HCT116 (cell line): ENCODE measurements around the gene RNF8. TPM values are rescaled to one million over a fixed set of nuclear protein-coding genes. Genes with fewer than 3 reads are reported as not detected.

Source experiments
- ATAC-seq: fragments of 200-7000 bp; cut with Tn5 transposase; 2 replicates; pipeline ENCODE4 v1.9.1; 2020; ENCODE audit warnings: mild to moderate bottlenecking, moderate library complexity
- BruUV-seq: library from RNA; stranded (reverse); fragments of 400-500 nt; replicated peaks from 2 replicates; lab custom pipeline; 2021; lab: Mats Ljungman, UMichigan
- CTCF ChIA-PET: fragments of 300-600 bp; sonication (Branson Sonifier 250); formaldehyde crosslinking; loops from one replicate; lab custom pipeline; 2021; ENCODE audit warnings: antibody characterized with exemption; lab: Charles Lee
- POLR2A ChIA-PET: fragments of 300-600, 350-600 bp; sonication (Branson Sonifier 250); formaldehyde crosslinking; loops from one replicate; lab custom pipeline; 2021; ENCODE audit warnings: antibody characterized with exemption; lab: Charles Lee
- RAD21 ChIA-PET, 2 experiments: fragments of 300-600 bp; sonication (Branson Sonifier 250); formaldehyde crosslinking; loops; one replicate each; lab custom pipeline; 2023; ENCODE audit warnings: low total read pairs in 2 of 2; ENCODE audit not compliant: uncharacterized antibody in 2 of 2, unreplicated experiment in 2 of 2, low non-redundant PET in 1 of 2; lab: Charles Lee
- DNase-seq: peaks from one replicate; pipeline ENCODE4 v3.0.0-alpha.2; 2010; ENCODE audit warnings: low read depth, low spot score
- H2AFZ ChIP-seq: fragments of 200-600 bp; shearing (Covaris generic), sonication (generic); 2 replicates; pipeline ENCODE4 v1.6.1; 2017; ENCODE audit warnings: low read depth, mixed run types, mixed read lengths, antibody characterized with exemption, low read length; ENCODE audit not compliant: poor library complexity, severe bottlenecking
- H3K27ac ChIP-seq: 2 replicates; pipeline ENCODE4 v1.5.1; 2012; ENCODE audit warnings: low read depth, low read length
- H3K27me3 ChIP-seq: fragments of 200-600 bp; sonication (generic); 2 replicates; pipeline ENCODE4 v1.6.1; 2016; ENCODE audit warnings: mixed run types, low read length, mixed read lengths; ENCODE audit not compliant: insufficient read depth
- H3K36me3 ChIP-seq, 2 experiments: fragments of 200-500 bp in 1 of 2; fragments of 200-600 bp in 1 of 2; sonication (Bioruptor generic) in 1 of 2; sonication (generic) in 1 of 2; 2 replicates each; pipeline versions ENCODE4 v1.5.1 to v1.6.1; 2014 to 2016; ENCODE audit warnings: low read length in 2 of 2, inconsistent platforms in 1 of 2, mixed read lengths in 1 of 2, mixed run types in 1 of 2; ENCODE audit not compliant: insufficient read depth in 2 of 2, control insufficient read depth in 1 of 2
- H3K4me1 ChIP-seq, 2 experiments: fragments of 200-600 bp in 1 of 2; sonication (generic) in 1 of 2; 2 replicates each; pipeline versions ENCODE4 v1.5.1 to v1.6.1; 2012 to 2017; ENCODE audit warnings: low read length in 2 of 2, inconsistent platforms in 1 of 2, mild to moderate bottlenecking in 1 of 2, mixed read lengths in 1 of 2, mixed run types in 1 of 2, moderate library complexity in 1 of 2; ENCODE audit not compliant: insufficient read depth in 2 of 2, control insufficient read depth in 1 of 2
- H3K4me2 ChIP-seq: fragments of 200-600 bp; sonication (generic); 2 replicates; pipeline ENCODE4 v1.6.1; 2017; ENCODE audit warnings: mixed run types, low read length, mixed read lengths
- H3K4me3 ChIP-seq, 2 experiments: fragments of 200-600 bp in 1 of 2; sonication (generic) in 1 of 2; replicated peaks in 1 of 2; 2 replicates each; pipeline ENCODE4 v1.5.1; 2011 to 2016; ENCODE audit warnings: low read length in 2 of 2, control low read depth in 1 of 2, low read depth in 1 of 2, mild to moderate bottlenecking in 1 of 2, mixed read lengths in 1 of 2, mixed run types in 1 of 2
- H3K79me2 ChIP-seq: fragments of 200-600 bp; sonication (generic); 2 replicates; pipeline ENCODE4 v1.6.1; 2017; ENCODE audit warnings: mild to moderate bottlenecking, mixed run types, low read length, moderate library complexity, mixed read lengths; ENCODE audit not compliant: insufficient read depth
- H3K9ac ChIP-seq: fragments of 200-600 bp; sonication (generic); 2 replicates; pipeline ENCODE4 v1.6.1; 2016; ENCODE audit warnings: low read length, mixed read lengths
- H3K9me2 ChIP-seq: fragments of 200-600 bp; sonication (generic), shearing (Covaris generic); 2 replicates; pipeline ENCODE4 v1.6.1; 2017; ENCODE audit warnings: mixed run types, mild to moderate bottlenecking, moderate library complexity; ENCODE audit not compliant: insufficient read depth
- H3K9me3 ChIP-seq, 2 experiments: fragments of 200-500 bp in 1 of 2; fragments of 200-600 bp in 1 of 2; sonication (Bioruptor generic) in 1 of 2; sonication (generic) in 1 of 2; 2 replicates each; pipeline ENCODE4 v1.6.1; 2014 to 2017; ENCODE audit warnings: low read length in 2 of 2, mixed read lengths in 2 of 2, inconsistent platforms in 1 of 2, low read depth in 1 of 2, mild to moderate bottlenecking in 1 of 2, mixed run types in 1 of 2, moderate library complexity in 1 of 2; ENCODE audit not compliant: control insufficient read depth in 1 of 2, insufficient read depth in 1 of 2
- H4K20me1 ChIP-seq: fragments of 200-600 bp; sonication (generic), shearing (Covaris generic); 2 replicates; pipeline ENCODE4 v1.6.1; 2017; ENCODE audit warnings: mixed run types, mild to moderate bottlenecking, moderate library complexity; ENCODE audit not compliant: insufficient read depth
- ATF3 ChIP-seq: IDR thresholded peaks from 2 replicates; pipeline ENCODE4 v1.6.1; 2012
- CBX3 ChIP-seq: IDR thresholded peaks from 2 replicates; pipeline ENCODE4 v1.6.1; 2012; ENCODE audit warnings: low read depth
- CEBPB ChIP-seq: IDR thresholded peaks from 2 replicates; pipeline ENCODE4 v1.6.1; 2012; ENCODE audit warnings: low read depth
- EGR1 ChIP-seq: IDR thresholded peaks from 2 replicates; pipeline ENCODE4 v1.6.1; 2012; ENCODE audit warnings: low read depth
- EZH2phosphoT487 ChIP-seq: fragments of 200-600 bp; IDR thresholded peaks from 2 replicates; pipeline ENCODE4 v1.6.1; 2018; ENCODE audit warnings: antibody characterized with exemption, borderline replicate concordance
- JUND ChIP-seq: IDR thresholded peaks from 2 replicates; pipeline ENCODE4 v1.6.1; 2012
- MAX ChIP-seq: IDR thresholded peaks from 2 replicates; pipeline ENCODE4 v1.6.1; 2012
- RAD21 ChIP-seq: IDR thresholded peaks from 2 replicates; pipeline ENCODE4 v1.6.1; 2012; ENCODE audit warnings: low read depth, mild to moderate bottlenecking
- SP1 ChIP-seq: IDR thresholded peaks from 2 replicates; pipeline ENCODE4 v1.6.1; 2012; ENCODE audit warnings: low read depth
- TCF7L2 ChIP-seq: IDR thresholded peaks from 2 replicates; pipeline ENCODE4 v1.7.0; 2011; ENCODE audit warnings: borderline replicate concordance, inconsistent platforms; ENCODE audit not compliant: insufficient read depth, insufficient read length; ENCODE audit errors: extremely low read depth
- YY1 ChIP-seq: IDR thresholded peaks from 2 replicates; pipeline ENCODE4 v1.6.1; 2011; ENCODE audit warnings: low read length, low read depth, moderate library complexity, mild to moderate bottlenecking; ENCODE audit not compliant: insufficient replicate concordance; ENCODE audit errors: extremely low read depth
- ZBTB33 ChIP-seq: IDR thresholded peaks from 2 replicates; pipeline ENCODE4 v1.6.1; 2011; ENCODE audit warnings: mild to moderate bottlenecking, low read length, moderate library complexity; ENCODE audit not compliant: insufficient replicate concordance; ENCODE audit errors: extremely low read depth
- ZFX ChIP-seq: fragments of 450-650 bp; IDR thresholded peaks from 2 replicates; pipeline ENCODE4 v1.6.1; 2017
- ZNF274 ChIP-seq: fragments of 200-500 bp; sonication (Bioruptor generic); IDR thresholded peaks from 2 replicates; pipeline ENCODE4 v1.6.1; 2014; ENCODE audit warnings: mild to moderate bottlenecking, low read depth, low read length, inconsistent platforms
- intact Hi-C: fragments of 100-400 bp; cut with micrococcal nuclease; formaldehyde crosslinking; loops from 2 replicates; pipeline ENCODE4 v1.10.0; 2022
- total RNA-seq: library from RNA; stranded (reverse); gene quantifications from one replicate; pipeline ENCODE4 v1.2.1, GENCODE V29; 2021; ENCODE audit not compliant: unreplicated experiment

RNF8 gene
- total RNA-seq, 1 experiment from 2014 or later, result 28.0 TPM

- no peak for TF ChIP-seq ZBTB33
- TF ChIP-seq TCF7L2, result no peak
- no peak for TF ChIP-seq EGR1
- TF ChIP-seq ZNF274, result no peak
- TF ChIP-seq EZH2phosphoT487, result no peak
- no peak for TF ChIP-seq ZFX
- TF ChIP-seq ATF3, result no peak
- no peak for TF ChIP-seq RAD21
- TF ChIP-seq JUND, result no peak
- no peak for TF ChIP-seq CBX3
- no peak for TF ChIP-seq YY1
- TF ChIP-seq CEBPB, result no peak
- TF ChIP-seq SP1, result no peak
Measured at GRCh38 chr6:37392821-37393220, 39.0 kb downstream of the RNF8 start (continued).

- Histone ChIP-seq H3K9me2 (no peaks in the 10 kb centered on the region), H2AFZ (no peak overlapping the region), H3K36me3 (peaks cover 5 to 11% of the 10 kb centered on the region in 2 experiments; a peak in 3 of 4 replicates), H4K20me1 (0 out of 2 replicates have a peak, but pooled peaks cover 4% of the 10 kb centered on the region), H3K9ac (no peak overlapping the region), H3K4me2 (no peak overlapping the region), H3K79me2 (no peaks in the 10 kb centered on the region), H3K27me3 (no peaks in the 10 kb centered on the region), H3K9me3 (no peaks in the 10 kb centered on the region), H3K27ac (no peak overlapping the region), H3K4me3 (no peak overlapping the region), H3K4me1 (no peaks in the 10 kb centered on the region)
- POLR2A ChIA-PET, result no interaction called here
- ATAC-seq (no peak), DNase-seq (no peak)
- TF ChIP-seq MAX (no peak), TCF7L2 (no peak)
- RAD21 ChIA-PET, result no interaction called here
- CTCF ChIA-PET, result no interaction called here
- BruUV-seq, result no TSS peak
- intact Hi-C loops, result no loop called here
Measured at GRCh38 chr6:37393381-37393929, 39.7 kb downstream of the RNF8 start.
